Stimulated activated naive CD8-positive, alpha-beta T cell treated with anti-CD3 and anti-CD28 coated beads, Interleukin-15, Interleukin-2, amounts not matched to agents 100 U/mL and 50 U/mL, for 24 hours (primary cell): Measurements from ENCODE around the gene CEP57.

Experiments
- ATAC-seq: fragments of 150-1000 bp; cut with Tn5 transposase; one replicate; pipeline ENCODE4 v1.10.0; 2021
- DNase-seq: peaks from one replicate; pipeline ENCODE4 v3.0.0; 2021

The CEP57 gene

GRCh38 chr11:95790123-95790932 is at the start of gene CEP57:
TSS of gene CEP57 (plus strand) at chr11:95790498. CDS start at chr11:95790699, 201 bp downstream.
- DNase-seq (peak; percentile 94), ATAC-seq (peak; percentile 77)

GRCh38 chr11:95750101-95750500 is 40.2 kb upstream of the CEP57 start:
- no peak for ATAC-seq
- DNase-seq, result no peak

GRCh38 chr11:95751515-95751914 is 38.8 kb upstream of the CEP57 start:
- ATAC-seq (no peak), DNase-seq (no peak)

DNA sequence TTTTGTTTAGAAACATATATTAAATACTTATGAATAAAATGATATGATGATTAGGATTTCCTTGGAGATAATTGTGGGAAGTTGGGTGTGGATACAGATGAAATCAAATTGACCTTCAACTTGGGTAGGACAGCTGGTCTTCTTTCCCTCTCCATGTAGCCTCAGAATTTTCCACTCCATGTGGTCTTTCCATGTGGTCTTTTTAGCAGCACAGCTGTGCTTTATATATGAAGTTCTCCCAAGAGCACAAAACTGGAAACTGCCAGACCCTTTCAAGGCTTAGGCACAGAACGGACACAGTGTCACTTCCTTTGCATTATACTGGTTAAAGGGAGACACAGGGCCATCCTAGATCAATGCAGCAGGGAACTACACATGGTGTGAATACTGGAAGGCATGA is 29.4 kb upstream of the CEP57 start:
- ATAC-seq (no peak), DNase-seq (no peak)

GRCh38 chr11:95762534-95762933 is 27.8 kb upstream of the CEP57 start:
- ATAC-seq (no peak), DNase-seq (no peak)

DNA sequence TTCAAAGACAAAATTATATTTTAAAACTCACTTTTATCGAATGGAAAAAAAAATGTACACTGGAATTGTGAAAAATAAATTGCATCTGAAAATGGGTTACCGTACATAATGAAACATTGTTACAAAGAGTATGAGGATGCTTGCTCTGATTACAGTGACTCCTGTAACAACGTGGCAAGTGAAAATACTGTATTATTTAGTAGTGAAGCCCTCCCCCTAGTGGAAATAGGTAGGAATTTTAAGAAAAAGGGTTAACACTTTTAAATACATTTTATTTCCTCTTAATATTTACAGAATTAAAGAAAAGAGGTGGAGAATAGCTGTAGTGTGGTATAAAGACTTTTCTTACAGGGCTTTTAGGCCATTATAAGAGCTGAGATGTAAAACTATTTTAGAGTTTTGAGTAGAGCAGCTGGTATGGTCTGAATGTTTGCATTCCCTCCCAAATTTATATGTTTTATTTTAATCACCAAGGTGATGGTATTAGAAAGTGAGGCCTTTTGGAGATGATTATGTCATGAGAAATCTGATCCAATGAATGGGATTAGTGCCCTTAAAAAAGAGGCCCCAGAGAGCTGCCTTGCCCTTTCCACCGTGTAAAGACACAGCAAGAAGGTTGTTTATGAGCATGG is 25.9 kb upstream of the CEP57 start:
- no peak for ATAC-seq
- no peak for DNase-seq

GRCh38 chr11:95766701-95767100 is 23.6 kb upstream of the CEP57 start:
- no peak for DNase-seq
- ATAC-seq, result no peak

- ATAC-seq (no peak), DNase-seq (no peak)
Measured at GRCh38 chr11:95767498-95767897, 22.8 kb upstream of the CEP57 start.

GRCh38 chr11:95768521-95768920 is 21.8 kb upstream of the CEP57 start:
- no peak for DNase-seq
- no peak for ATAC-seq

DNA sequence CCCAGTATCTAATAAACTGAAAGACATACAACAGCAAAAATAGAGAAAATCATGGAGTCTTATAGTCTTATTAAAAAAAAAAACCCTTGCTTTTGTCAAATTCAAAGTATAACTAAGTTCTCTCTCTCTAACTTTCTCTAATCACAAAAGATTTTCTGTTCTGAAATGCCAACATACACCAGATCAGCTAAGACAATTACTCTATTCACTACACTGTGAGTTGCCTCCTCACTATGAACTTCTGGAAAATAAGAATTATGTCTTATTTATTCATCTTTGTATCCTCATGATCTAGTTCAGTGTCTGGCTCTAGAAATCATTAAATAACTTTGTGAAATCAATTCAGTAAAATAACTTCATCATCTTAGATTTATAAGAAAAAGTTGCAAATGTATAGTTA is 13.4 kb upstream of the CEP57 start:
- DNase-seq (no peak), ATAC-seq (no peak)

DNA sequence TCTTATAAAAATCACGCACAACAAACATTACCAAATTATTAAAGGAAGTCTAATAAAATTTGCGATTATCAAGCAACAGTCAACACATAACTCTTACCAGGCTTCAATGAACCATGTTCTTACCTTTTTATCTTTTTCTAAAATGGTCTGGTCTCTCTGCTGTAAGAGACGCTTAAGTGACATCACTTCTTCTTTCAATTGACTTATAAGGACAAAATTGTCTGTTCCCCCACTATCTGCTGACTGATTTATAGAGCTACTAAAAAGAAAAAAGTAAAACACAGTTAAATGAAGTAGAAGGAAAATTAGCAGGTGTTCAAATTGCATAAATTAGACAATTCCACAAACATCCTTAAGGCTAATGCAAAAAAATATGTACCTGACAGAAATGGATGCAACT is 11.6 kb upstream of the CEP57 start:
- DNase-seq (no peak), ATAC-seq (no peak)

DNA sequence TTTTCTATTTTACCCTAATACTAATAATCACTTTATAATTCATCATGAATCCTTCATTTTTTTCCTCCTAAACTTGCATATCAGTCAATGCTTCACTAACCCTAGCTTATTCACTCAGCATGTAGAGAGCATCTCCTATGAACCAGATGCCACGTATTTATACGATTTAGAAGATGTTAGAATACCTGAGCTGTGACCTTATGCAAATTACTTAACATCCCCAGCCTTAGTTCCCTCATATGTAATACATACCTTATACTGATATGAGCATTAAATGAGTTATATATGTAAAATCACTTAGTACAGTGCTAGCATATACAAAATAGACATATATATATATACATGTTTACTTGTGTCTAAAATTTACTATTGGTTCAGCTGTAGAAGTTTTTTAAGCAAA is 9.8 kb upstream of the CEP57 start:
- ATAC-seq (no peak), DNase-seq (no peak)

DNA sequence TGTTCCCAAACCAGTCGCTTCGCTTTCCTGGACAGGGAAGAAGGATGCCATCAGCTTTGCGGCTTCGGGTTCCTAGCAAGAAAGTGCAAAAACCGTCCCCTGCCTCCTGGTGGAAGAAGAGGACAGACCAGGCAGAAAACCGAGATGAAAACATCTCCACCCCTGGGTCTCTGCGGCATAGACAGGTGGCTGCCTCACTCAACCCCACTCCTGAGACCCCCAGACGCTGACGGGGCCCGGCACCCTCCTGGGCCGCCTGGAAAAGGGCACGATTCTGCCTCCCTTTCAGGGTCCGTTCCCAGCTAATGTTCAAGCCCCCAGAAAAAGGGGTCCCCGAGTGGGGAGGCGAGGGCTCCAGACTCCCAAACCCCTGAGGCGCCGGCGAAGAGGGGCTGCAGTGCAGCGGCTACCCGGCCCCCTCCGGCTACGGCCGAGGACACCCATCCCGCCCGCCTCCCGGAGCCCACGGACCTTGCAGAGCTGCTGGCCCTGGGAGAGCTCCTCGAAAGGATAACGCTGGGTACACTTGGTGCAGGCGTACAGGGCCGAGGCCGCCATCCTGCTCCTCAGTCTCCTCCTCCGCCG is 1.3 kb upstream of the CEP57 start:
- ATAC-seq (no peak), DNase-seq (peak; percentile 40)

DNA sequence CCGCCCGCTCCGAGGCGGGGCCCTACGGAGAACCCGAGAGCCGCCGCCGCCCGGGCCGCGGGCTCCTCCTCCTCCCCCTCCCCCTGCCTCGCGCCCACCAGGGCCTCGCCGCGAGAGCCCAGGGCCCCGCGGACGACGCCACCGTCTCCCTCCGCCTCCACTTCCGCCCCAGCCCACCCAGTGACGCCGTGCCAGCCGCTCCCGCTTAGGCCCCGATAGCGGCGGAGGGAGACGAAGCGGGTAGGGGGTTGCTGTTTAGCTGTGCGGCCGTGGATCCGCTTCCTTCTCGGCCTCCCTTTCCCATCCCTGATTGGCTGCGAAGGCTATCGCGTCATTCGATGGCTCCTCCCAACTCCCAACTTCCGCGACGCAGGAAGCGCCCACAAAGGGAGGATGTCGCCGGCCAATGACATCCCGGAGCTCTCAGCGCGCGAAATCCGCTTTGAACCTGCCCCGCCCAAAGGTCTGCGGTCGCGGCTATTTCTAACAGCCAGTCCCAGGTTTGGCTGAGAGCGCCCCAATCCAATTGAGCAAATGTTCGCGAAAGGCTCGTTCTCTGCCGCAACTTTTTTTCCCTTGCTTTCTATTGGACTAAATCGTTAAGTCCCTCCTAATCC is 684 bp upstream of the CEP57 start, which contains the start of gene FAM76B:
FAM76B (minus strand) TSS at position 277 of the 617 bp plus-strand sequence. CDS start 304 bp downstream, outside the sequence.
- DNase-seq (peak; percentile 93), ATAC-seq (peak; percentile 79)

GRCh38 chr11:95790933-95791708 is 823 bp downstream of the CEP57 start:
- ATAC-seq (no peak), DNase-seq (peak; percentile 63)

DNA sequence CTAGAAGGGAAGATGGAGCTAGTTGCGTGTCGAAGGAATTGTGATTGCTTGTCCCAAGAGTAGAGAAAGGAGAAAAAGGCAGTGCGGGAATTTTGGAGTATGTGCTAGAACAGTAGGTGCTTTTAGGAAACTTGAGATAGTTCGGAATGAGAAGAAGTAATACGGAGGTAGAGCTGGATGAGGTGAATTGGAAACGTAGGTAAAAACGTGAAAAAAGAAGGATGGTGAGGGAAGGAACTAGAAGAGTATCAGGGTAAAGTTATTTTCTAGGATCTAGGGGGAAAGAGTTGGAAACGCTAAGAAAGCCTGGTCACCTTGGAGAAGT is 1.4 kb downstream of the CEP57 start:
- ATAC-seq (no peak), DNase-seq (no peak)

DNA sequence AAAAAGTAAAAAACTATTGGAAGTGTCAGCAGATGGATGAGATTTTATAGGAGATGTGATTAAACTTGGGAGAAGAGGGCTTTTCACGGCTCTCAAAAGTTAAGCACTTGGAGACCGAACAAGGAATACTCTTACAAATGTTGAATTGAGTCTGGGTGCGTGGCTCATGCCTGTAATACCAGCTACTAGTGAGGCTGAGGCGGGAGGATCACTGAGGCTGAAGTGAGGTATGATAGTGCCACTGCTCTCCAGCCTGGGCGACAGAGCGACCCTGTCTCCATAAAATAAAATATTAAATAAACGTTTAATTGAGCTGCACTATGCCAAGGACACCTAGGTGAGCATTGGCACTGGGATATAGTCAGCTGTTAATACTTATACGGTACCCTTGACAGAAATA is 1.9 kb downstream of the CEP57 start:
- DNase-seq, result no peak

GRCh38 chr11:95792700-95793099 is 2.4 kb downstream of the CEP57 start:
- ATAC-seq, result no peak

More for the DNA sequence above, 1.9 kb downstream of the CEP57 start:
- ATAC-seq, result no peak

GRCh38 chr11:95793116-95793515 is 2.8 kb downstream of the CEP57 start:
- ATAC-seq (no peak), DNase-seq (no peak)

More at GRCh38 chr11:95792700-95793099, 2.4 kb downstream of the CEP57 start:
- no peak for DNase-seq

GRCh38 chr11:95794086-95794485 is 3.8 kb downstream of the CEP57 start:
- DNase-seq (no peak), ATAC-seq (no peak)

- DNase-seq (no peak), ATAC-seq (no peak)
Measured at GRCh38 chr11:95795627-95796295, 5.5 kb downstream of the CEP57 start.

GRCh38 chr11:95796501-95796900 is 6.2 kb downstream of the CEP57 start:
- no peak for DNase-seq
- ATAC-seq, result no peak
